ENCODE data around the gene VTI1A. TPM values are rescaled to one million over a fixed set of nuclear protein-coding genes. Genes with fewer than 3 reads are reported as not detected.
A peak's percentile ranks its signal among the peaks of the same experiment; 100 is the strongest.

VTI1A gene
- polyA plus RNA-seq, 1 of the 3 experiments (the other 2 are of a cell fraction), result 8.3 TPM

DNA sequence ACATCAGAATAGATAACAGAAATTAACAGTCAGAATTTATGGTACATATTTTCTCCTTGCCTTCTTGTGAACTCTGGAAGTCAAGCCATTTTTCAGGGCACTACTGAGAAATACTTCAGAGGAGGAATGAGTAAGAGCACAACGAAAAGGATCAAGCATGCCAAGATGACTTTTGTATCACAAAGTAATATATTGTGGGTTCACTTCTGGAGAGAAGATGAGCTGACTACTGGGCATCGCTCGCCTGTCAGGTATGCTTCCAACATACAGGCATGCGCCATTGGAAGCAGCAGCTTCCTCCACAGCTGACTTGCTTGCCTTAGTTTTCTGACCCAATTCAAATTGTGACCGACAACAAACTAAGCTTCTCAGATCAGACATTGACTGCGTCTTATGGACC lies 137.3 kb downstream of the VTI1A start (continued):
- TF ChIP-seq, protein P1, sequence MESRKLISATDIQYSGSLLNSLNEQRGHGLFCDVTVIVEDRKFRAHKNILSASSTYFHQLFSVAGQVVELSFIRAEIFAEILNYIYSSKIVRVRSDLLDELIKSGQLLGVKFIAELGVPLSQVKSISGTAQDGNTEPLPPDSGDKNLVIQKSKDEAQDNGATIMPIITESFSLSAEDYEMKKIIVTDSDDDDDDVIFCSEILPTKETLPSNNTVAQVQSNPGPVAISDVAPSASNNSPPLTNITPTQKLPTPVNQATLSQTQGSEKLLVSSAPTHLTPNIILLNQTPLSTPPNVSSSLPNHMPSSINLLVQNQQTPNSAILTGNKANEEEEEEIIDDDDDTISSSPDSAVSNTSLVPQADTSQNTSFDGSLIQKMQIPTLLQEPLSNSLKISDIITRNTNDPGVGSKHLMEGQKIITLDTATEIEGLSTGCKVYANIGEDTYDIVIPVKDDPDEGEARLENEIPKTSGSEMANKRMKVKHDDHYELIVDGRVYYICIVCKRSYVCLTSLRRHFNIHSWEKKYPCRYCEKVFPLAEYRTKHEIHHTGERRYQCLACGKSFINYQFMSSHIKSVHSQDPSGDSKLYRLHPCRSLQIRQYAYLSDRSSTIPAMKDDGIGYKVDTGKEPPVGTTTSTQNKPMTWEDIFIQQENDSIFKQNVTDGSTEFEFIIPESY (IDR thresholded peaks at IDR 0.05; ENCODE audit: borderline replicate concordance, low read depth), result no peak
- TF ChIP-seq, protein P2, sequence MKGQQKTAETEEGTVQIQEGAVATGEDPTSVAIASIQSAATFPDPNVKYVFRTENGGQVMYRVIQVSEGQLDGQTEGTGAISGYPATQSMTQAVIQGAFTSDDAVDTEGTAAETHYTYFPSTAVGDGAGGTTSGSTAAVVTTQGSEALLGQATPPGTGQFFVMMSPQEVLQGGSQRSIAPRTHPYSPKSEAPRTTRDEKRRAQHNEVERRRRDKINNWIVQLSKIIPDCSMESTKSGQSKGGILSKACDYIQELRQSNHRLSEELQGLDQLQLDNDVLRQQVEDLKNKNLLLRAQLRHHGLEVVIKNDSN (IDR thresholded peaks at IDR 0.05; ENCODE audit: borderline replicate concordance, low read depth), result no peak
- no peak for TF ChIP-seq RAD21 (IDR thresholded peaks at IDR 0.05; ENCODE audit: low read length)
- peak; percentile 46 for TF ChIP-seq JUND (IDR thresholded peaks at IDR 0.05)
- no peak for TF ChIP-seq EZH2phosphoT487 (IDR thresholded peaks at IDR 0.05; ENCODE audit: borderline replicate concordance, low read depth)
- TF ChIP-seq MEF2A (IDR thresholded peaks at IDR 0.05; ENCODE audit: borderline replicate concordance, low read depth), result no peak
- no peak for TF ChIP-seq FOXJ3 (CRISPR knock-in tag; IDR thresholded peaks at IDR 0.05)

DNA sequence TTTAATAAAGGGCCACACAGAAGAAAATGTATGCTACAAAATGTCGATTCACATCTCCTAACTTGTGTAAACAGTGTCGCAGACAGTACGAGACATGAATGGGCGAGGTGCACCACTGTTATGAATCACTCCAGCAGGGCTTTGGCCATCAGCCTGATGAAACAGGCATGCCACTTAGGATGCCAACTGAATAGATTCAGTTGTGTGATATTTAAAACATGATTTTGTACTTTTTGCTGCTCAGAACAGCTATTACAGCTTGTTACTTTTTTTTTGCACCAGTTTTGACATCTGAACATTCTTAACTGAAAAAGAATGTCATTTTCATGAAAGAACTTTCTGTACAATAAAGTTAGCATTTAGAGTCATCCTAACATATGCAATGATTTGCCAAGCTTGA lies 138.1 kb downstream of the VTI1A start:
- peak overlapping the region; percentile 68 to 75; a peak in 3 of 4 replicates for H3K27ac ChIP-seq (ENCODE audit: low read depth in 2 of 2, low read length in 1 of 2)
- H3K9ac ChIP-seq, result peak overlapping the region; percentile 6; the same call in 1 of the 2 replicates
- H3K9me3 ChIP-seq, result no peaks in the 10 kb centered on the region
- DNase-seq, result no peak
- peak overlapping the region; percentile 58 for H3K4me2 ChIP-seq
- H3K79me2 ChIP-seq (ENCODE audit: insufficient read depth), result no peaks in the 10 kb centered on the region
- no peak overlapping the region; the same call in 1 of the 2 replicates for H2AFZ ChIP-seq (ENCODE audit: low read depth)
- no peaks in the 10 kb centered on the region for H3K9me2 ChIP-seq
- no peak overlapping the region for H3K4me3 ChIP-seq (ENCODE audit: low read depth in 2 of 2, low read length in 1 of 2)
- H3K4me1 ChIP-seq (ENCODE audit: control insufficient read depth in 1 of 2, insufficient read depth in 2 of 2, low read depth in 1 of 2, low read length in 1 of 2), result peaks cover 0 to 37% of the 10 kb centered on the region in 2 experiments
- no peaks in the 10 kb centered on the region for H3K27me3 ChIP-seq (ENCODE audit: insufficient read depth)
- 20% methylated on average over 4 of the region's 4 CpGs for WGBS (ENCODE audit: low lambda C conversion rate)
- POLR2A ChIA-PET, result no interaction called here
- CTCF ChIA-PET, result no interaction called here
- H4K20me1 ChIP-seq (ENCODE audit: insufficient read depth), result no peaks in the 10 kb centered on the region
- no peaks in the 10 kb centered on the region for H3K36me3 ChIP-seq (replicated peaks in 1 of 2; ENCODE audit: control insufficient read depth in 1 of 2, insufficient read depth in 2 of 2, low read length in 1 of 2)
- peaks cover 31% of the 10 kb centered on the region for H3F3A ChIP-seq (replicated peaks; ENCODE audit: insufficient read depth)
- TF ChIP-seq MEF2A (IDR thresholded peaks at IDR 0.05; ENCODE audit: borderline replicate concordance, low read depth), result no peak
- no peak for TF ChIP-seq SIN3A (IDR thresholded peaks at IDR 0.05; ENCODE audit: borderline replicate concordance, low read depth, low read length)
- TF ChIP-seq CHD2 (IDR thresholded peaks at IDR 0.05; ENCODE audit: low read length, partially characterized antibody), result no peak
- 0 out of 2 replicates have a peak, but pooled peaks have one; percentile 40 for TF ChIP-seq TEAD4 (IDR thresholded peaks at IDR 0.05; ENCODE audit: borderline replicate concordance, insufficient read depth)
- no peak for TF ChIP-seq NRF1 (IDR thresholded peaks at IDR 0.05; ENCODE audit: low read depth, low read length)
- no peak for TF ChIP-seq RFX5 (IDR thresholded peaks at IDR 0.05; ENCODE audit: low read length)
- TF ChIP-seq, protein P3, sequence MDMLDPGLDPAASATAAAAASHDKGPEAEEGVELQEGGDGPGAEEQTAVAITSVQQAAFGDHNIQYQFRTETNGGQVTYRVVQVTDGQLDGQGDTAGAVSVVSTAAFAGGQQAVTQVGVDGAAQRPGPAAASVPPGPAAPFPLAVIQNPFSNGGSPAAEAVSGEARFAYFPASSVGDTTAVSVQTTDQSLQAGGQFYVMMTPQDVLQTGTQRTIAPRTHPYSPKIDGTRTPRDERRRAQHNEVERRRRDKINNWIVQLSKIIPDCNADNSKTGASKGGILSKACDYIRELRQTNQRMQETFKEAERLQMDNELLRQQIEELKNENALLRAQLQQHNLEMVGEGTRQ (IDR thresholded peaks at IDR 0.05; ENCODE audit: borderline replicate concordance, low read depth, low read length), result no peak
- TF ChIP-seq GABPA (IDR thresholded peaks at IDR 0.05; ENCODE audit: low read depth), result no peak
- TF ChIP-seq RAD21 (IDR thresholded peaks at IDR 0.05; ENCODE audit: low read length), result no peak
- TF ChIP-seq EP300 (IDR thresholded peaks at IDR 0.05; ENCODE audit: borderline replicate concordance in 1 of 2, low read depth in 1 of 2, low read length in 1 of 2), result peak in 1 of 2 experiments; percentile 59; a peak in 1 of 4 replicates
- TF ChIP-seq, protein P4, sequence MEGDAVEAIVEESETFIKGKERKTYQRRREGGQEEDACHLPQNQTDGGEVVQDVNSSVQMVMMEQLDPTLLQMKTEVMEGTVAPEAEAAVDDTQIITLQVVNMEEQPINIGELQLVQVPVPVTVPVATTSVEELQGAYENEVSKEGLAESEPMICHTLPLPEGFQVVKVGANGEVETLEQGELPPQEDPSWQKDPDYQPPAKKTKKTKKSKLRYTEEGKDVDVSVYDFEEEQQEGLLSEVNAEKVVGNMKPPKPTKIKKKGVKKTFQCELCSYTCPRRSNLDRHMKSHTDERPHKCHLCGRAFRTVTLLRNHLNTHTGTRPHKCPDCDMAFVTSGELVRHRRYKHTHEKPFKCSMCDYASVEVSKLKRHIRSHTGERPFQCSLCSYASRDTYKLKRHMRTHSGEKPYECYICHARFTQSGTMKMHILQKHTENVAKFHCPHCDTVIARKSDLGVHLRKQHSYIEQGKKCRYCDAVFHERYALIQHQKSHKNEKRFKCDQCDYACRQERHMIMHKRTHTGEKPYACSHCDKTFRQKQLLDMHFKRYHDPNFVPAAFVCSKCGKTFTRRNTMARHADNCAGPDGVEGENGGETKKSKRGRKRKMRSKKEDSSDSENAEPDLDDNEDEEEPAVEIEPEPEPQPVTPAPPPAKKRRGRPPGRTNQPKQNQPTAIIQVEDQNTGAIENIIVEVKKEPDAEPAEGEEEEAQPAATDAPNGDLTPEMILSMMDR (IDR thresholded peaks at IDR 0.05), result no peak
- TF ChIP-seq FOSL2 (IDR thresholded peaks at IDR 0.05; ENCODE audit: borderline replicate concordance, low read depth), result peak; percentile 75; the same call in 1 of the 2 replicates
- TF ChIP-seq FOXJ3 (CRISPR knock-in tag; IDR thresholded peaks at IDR 0.05), result no peak
- TF ChIP-seq, protein P5, sequence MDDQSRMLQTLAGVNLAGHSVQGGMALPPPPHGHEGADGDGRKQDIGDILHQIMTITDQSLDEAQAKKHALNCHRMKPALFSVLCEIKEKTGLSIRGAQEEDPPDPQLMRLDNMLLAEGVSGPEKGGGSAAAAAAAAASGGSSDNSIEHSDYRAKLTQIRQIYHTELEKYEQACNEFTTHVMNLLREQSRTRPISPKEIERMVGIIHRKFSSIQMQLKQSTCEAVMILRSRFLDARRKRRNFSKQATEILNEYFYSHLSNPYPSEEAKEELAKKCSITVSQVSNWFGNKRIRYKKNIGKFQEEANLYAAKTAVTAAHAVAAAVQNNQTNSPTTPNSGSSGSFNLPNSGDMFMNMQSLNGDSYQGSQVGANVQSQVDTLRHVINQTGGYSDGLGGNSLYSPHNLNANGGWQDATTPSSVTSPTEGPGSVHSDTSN (IDR thresholded peaks at IDR 0.05), result peak; percentile 76
- TF ChIP-seq NFIC (IDR thresholded peaks at IDR 0.05; ENCODE audit: borderline replicate concordance), result peak; percentile 76
- TF ChIP-seq, protein P1 (IDR thresholded peaks at IDR 0.05; ENCODE audit: borderline replicate concordance, low read depth), result no peak
- no peak for TF ChIP-seq YY1 (IDR thresholded peaks at IDR 0.05; ENCODE audit: low read depth)
- no peak for TF ChIP-seq ELF1 (IDR thresholded peaks at IDR 0.05)
- TF ChIP-seq POLR2AphosphoS5 (IDR thresholded peaks at IDR 0.05; ENCODE audit: low read depth, low read length), result no peak
- no peak for TF ChIP-seq RCOR1 (IDR thresholded peaks at IDR 0.05; ENCODE audit: low read length)
- TF ChIP-seq EZH2phosphoT487 (IDR thresholded peaks at IDR 0.05; ENCODE audit: borderline replicate concordance, low read depth), result no peak
